ENCODE data around the gene CDH22. TPM values are rescaled to one million over a fixed set of nuclear protein-coding genes. Genes with fewer than 3 reads are reported as not detected.

Gene CDH22
- total RNA-seq, 3 donors from 2014 or later: 0.13 to 0.32 (median 0.19) TPM

- no peaks in the 10 kb centered on the region for H3K9me3 ChIP-seq
Observed at GRCh38 chr20:46203510-46203837, 104.8 kb downstream of the CDH22 start.

GRCh38 chr20:46202766-46203509, 105.4 kb downstream of the CDH22 start:
- H3K4me3 ChIP-seq: no peak overlapping the region
- no peak for TF ChIP-seq CTCF (IDR thresholded peaks at IDR 0.05)
- no peaks in the 10 kb centered on the region for H3K9me3 ChIP-seq
- DNase-seq: no peak
- no peaks in the 10 kb centered on the region for H3K4me1 ChIP-seq (ENCODE audit: low read depth)
- H3K36me3 ChIP-seq (ENCODE audit: low read depth): no peaks in the 10 kb centered on the region
- intact Hi-C loops (cut with DNase I, micrococcal nuclease): no loop called here
- ATAC-seq: no peak

More at GRCh38 chr20:46203510-46203837, 104.8 kb downstream of the CDH22 start:
- Histone ChIP-seq H3K4me1 (ENCODE audit: low read depth) (no peaks in the 10 kb centered on the region), H3K4me3 (no peak overlapping the region), H3K36me3 (ENCODE audit: low read depth) (no peaks in the 10 kb centered on the region)
- no peak for TF ChIP-seq CTCF (IDR thresholded peaks at IDR 0.05)
- ATAC-seq: no peak
- no peak for DNase-seq
- intact Hi-C loops (cut with DNase I, micrococcal nuclease): no loop called here

- no peaks in the 10 kb centered on the region for H3K9me3 ChIP-seq
- intact Hi-C loops (cut with DNase I, micrococcal nuclease): no loop called here
- TF ChIP-seq CTCF (IDR thresholded peaks at IDR 0.05): no peak
- no peak for ATAC-seq
- no peak for DNase-seq
- no peak overlapping the region for H3K4me3 ChIP-seq
- H3K4me1 ChIP-seq (ENCODE audit: low read depth): no peaks in the 10 kb centered on the region
- no peaks in the 10 kb centered on the region for H3K36me3 ChIP-seq (ENCODE audit: low read depth)
Observed at GRCh38 chr20:46200582-46201570, 107.4 kb downstream of the CDH22 start.

- DNase-seq (no peak), ATAC-seq (no peak)
- intact Hi-C loops (cut with DNase I, micrococcal nuclease): no loop called here
Observed at GRCh38 chr20:46199198-46199597, 109.1 kb downstream of the CDH22 start.

GRCh38 chr20:46196990-46197389, 111.3 kb downstream of the CDH22 start:
- no peaks in the 10 kb centered on the region for H3K36me3 ChIP-seq (ENCODE audit: low read depth)
- ATAC-seq (no peak), DNase-seq (no peak)
- no peaks in the 10 kb centered on the region for H3K9me3 ChIP-seq
- no peak overlapping the region for H3K4me3 ChIP-seq
- H3K4me1 ChIP-seq (ENCODE audit: low read depth): no peaks in the 10 kb centered on the region
- TF ChIP-seq CTCF (IDR thresholded peaks at IDR 0.05): no peak
- intact Hi-C loops (cut with DNase I, micrococcal nuclease): no loop called here

More at GRCh38 chr20:46199198-46199597, 109.1 kb downstream of the CDH22 start:
- no peaks in the 10 kb centered on the region for H3K4me1 ChIP-seq (ENCODE audit: low read depth)
- H3K4me3 ChIP-seq: no peak overlapping the region
- H3K9me3 ChIP-seq: no peaks in the 10 kb centered on the region
- H3K36me3 ChIP-seq (ENCODE audit: low read depth): no peaks in the 10 kb centered on the region
- TF ChIP-seq CTCF (IDR thresholded peaks at IDR 0.05): no peak

Measured in mucosa of descending colon (tissue), 3 donors.